Measurements from ENCODE around the gene LPO.

GRCh38 chr17:58265271-58265670, 26.9 kb downstream of the LPO start:
- TF ChIP-seq CTCF (IDR thresholded peaks at IDR 0.05; ENCODE audit: poor library complexity): no peak
- TF ChIP-seq EZH2 (IDR thresholded peaks at IDR 0.05; ENCODE audit: borderline replicate concordance): no peak
- TF ChIP-seq EZH2phosphoT487 (IDR thresholded peaks at IDR 0.05; ENCODE audit: low read depth, severe bottlenecking, unreplicated experiment): no peak

Data from hepatocyte (in vitro differentiated cells).